Panc1 (cell line): ENCODE results near the gene ZBTB20. TPM values are rescaled to one million over a fixed set of nuclear protein-coding genes. Genes with fewer than 3 reads are reported as not detected.

ENCODE experiments used
- ATAC-seq: fragments of 200-7000 bp; cut with Tn5 transposase; 2 replicates; pipeline ENCODE4 v1.9.1; 2020; ENCODE audit warnings: mild to moderate bottlenecking, moderate library complexity
- BruUV-seq: library from RNA; stranded (reverse); fragments of 400-500 nt; replicated peaks from 2 replicates; lab custom pipeline; 2021; lab: Mats Ljungman, UMichigan
- CTCF ChIA-PET: fragments of 300-600 bp; sonication (Branson Sonifier 250); formaldehyde crosslinking; loops from one replicate; lab custom pipeline; 2022; ENCODE audit warnings: antibody characterized with exemption; lab: Charles Lee
- POLR2A ChIA-PET: fragments of 300-600 bp; sonication (Branson Sonifier 250); formaldehyde crosslinking; loops from one replicate; lab custom pipeline; 2022; ENCODE audit warnings: antibody characterized with exemption; lab: Charles Lee
- DNase-seq: peaks from one replicate; pipeline ENCODE4 v3.0.0-alpha.2; 2010; ENCODE audit warnings: low read depth, low spot score
- H3K27ac ChIP-seq: 2 replicates; pipeline ENCODE4 v1.5.1; 2011; ENCODE audit warnings: mild to moderate bottlenecking, low read length, inconsistent platforms
- H3K27me3 ChIP-seq: fragments of 200-500 bp; sonication (Bioruptor generic); 2 replicates; pipeline ENCODE4 v1.6.0; 2014; ENCODE audit warnings: low read length, inconsistent platforms; ENCODE audit not compliant: control insufficient read depth, insufficient read depth
- H3K36me3 ChIP-seq: fragments of 200-500 bp; sonication (Bioruptor generic); 2 replicates; pipeline ENCODE4 v1.5.1; 2014; ENCODE audit warnings: inconsistent platforms, mild to moderate bottlenecking, low read length, moderate library complexity; ENCODE audit not compliant: control insufficient read depth, insufficient read depth
- H3K4me1 ChIP-seq: 2 replicates; pipeline ENCODE4 v1.5.1; 2011; ENCODE audit warnings: inconsistent platforms, mild to moderate bottlenecking, low read length, moderate library complexity; ENCODE audit not compliant: control insufficient read depth, insufficient read depth
- H3K4me3 ChIP-seq, 2 experiments: 2 replicates each; pipeline ENCODE4 v1.5.1; 2011 to 2012; ENCODE audit warnings: low read depth in 2 of 2, low read length in 2 of 2, mild to moderate bottlenecking in 2 of 2, inconsistent platforms in 1 of 2, moderate library complexity in 1 of 2
- H3K9me3 ChIP-seq: fragments of 200-500 bp; sonication (Bioruptor generic); 2 replicates; pipeline ENCODE4 v1.5.1; 2014; ENCODE audit warnings: low read depth, mild to moderate bottlenecking, inconsistent platforms, low read length, moderate library complexity; ENCODE audit not compliant: control insufficient read depth, insufficient read depth
- CTCF ChIP-seq: fragments of 450-650 bp; IDR thresholded peaks from 2 replicates; pipeline ENCODE4 v1.5.1; 2017; ENCODE audit warnings: mild to moderate bottlenecking
- POLR2AphosphoS5 ChIP-seq: IDR thresholded peaks from 2 replicates; pipeline ENCODE4 v1.6.1; 2012; ENCODE audit warnings: mild to moderate bottlenecking, low read depth, low read length, moderate library complexity
- REST ChIP-seq, 2 experiments: IDR thresholded peaks; 2 replicates each; pipeline ENCODE4 v1.6.1; 2011 to 2012; ENCODE audit warnings: low read depth in 2 of 2, control low read depth in 1 of 2, low read length in 1 of 2, mild to moderate bottlenecking in 1 of 2, moderate library complexity in 1 of 2; ENCODE audit not compliant: insufficient read depth in 1 of 2
- SIN3A ChIP-seq: IDR thresholded peaks from 2 replicates; pipeline ENCODE4 v1.6.1; 2012; ENCODE audit warnings: low read depth, mild to moderate bottlenecking, low read length, moderate library complexity, borderline replicate concordance; ENCODE audit not compliant: insufficient read depth
- TCF7L2 ChIP-seq: IDR thresholded peaks from 2 replicates; pipeline ENCODE4 v1.6.1; 2011; ENCODE audit warnings: mild to moderate bottlenecking, low read depth, low read length, inconsistent platforms
- in situ Hi-C: cut with HindIII; loops from 2 replicates; pipeline ENCODE4 v1.10.0; 2016; ENCODE audit warnings: low sequenced_read_pairs, low pct_unique_long_range_greater_than_20kb
- intact Hi-C: fragments of 100-400 bp; cut with micrococcal nuclease; formaldehyde crosslinking; loops from one replicate; pipeline ENCODE4 v1.10.0; 2022; ENCODE audit not compliant: unreplicated experiment
- total RNA-seq: library from RNA; stranded (reverse); gene quantifications from one replicate; pipeline ENCODE4 v1.2.1, GENCODE V29; 2021; ENCODE audit not compliant: unreplicated experiment

ZBTB20 gene
- total RNA-seq, 1 experiment from 2014 or later = 4.1 TPM

GRCh38 chr3:114562557-114562956 is 584.5 kb downstream of the ZBTB20 start:
- H3K36me3 ChIP-seq = no peaks in the 10 kb centered on the region
- H3K4me3 ChIP-seq = no peak overlapping the region
- no peak for DNase-seq
- no TSS peak for BruUV-seq
- H3K27me3 ChIP-seq = no peaks in the 10 kb centered on the region
- intact Hi-C loops (no loop called here), in situ Hi-C loops (no loop called here)
- POLR2A ChIA-PET = no interaction called here
- H3K27ac ChIP-seq = no peak overlapping the region
- CTCF ChIA-PET = interaction anchor here (0.6 kb wide), 1 partner anchor 52 kb away, joined by 3 read pairs; no protein-coding TSS in a partner anchor
- ATAC-seq = no peak
- H3K9me3 ChIP-seq = no peaks in the 10 kb centered on the region
- TF ChIP-seq POLR2AphosphoS5 = no peak
- TF ChIP-seq CTCF = no peak
- no peak for TF ChIP-seq TCF7L2
- H3K4me1 ChIP-seq = no peaks in the 10 kb centered on the region

GRCh38 chr3:114558271-114558670 is 588.8 kb downstream of the ZBTB20 start:
- ATAC-seq = no peak
- Histone ChIP-seq H3K36me3 (no peaks in the 10 kb centered on the region), H3K27me3 (no peaks in the 10 kb centered on the region), H3K4me1 (no peaks in the 10 kb centered on the region), H3K9me3 (no peaks in the 10 kb centered on the region), H3K4me3 (no peak overlapping the region), H3K27ac (no peak overlapping the region)
- intact Hi-C loops (no loop called here), in situ Hi-C loops (no loop called here)
- no TSS peak for BruUV-seq
- ChIA-PET POLR2A (no interaction called here), CTCF (no interaction called here)
- no peak for DNase-seq
- no peak for TF ChIP-seq CTCF

- ATAC-seq = no peak
- no peak overlapping the region for H3K4me3 ChIP-seq
- TF ChIP-seq REST (IDR thresholded peaks at IDR 0.05; ENCODE audit: insufficient read depth in 1 of 2, low read depth in 2 of 2, low read length in 1 of 2) (no peak), SIN3A (no peak)
- H3K4me1 ChIP-seq = no peaks in the 10 kb centered on the region
- intact Hi-C loops (no loop called here), in situ Hi-C loops (no loop called here)
- ChIA-PET POLR2A (no interaction called here), CTCF (no interaction called here)
- H3K9me3 ChIP-seq = no peaks in the 10 kb centered on the region
- H3K27ac ChIP-seq = no peak overlapping the region
- BruUV-seq = no TSS peak
- H3K36me3 ChIP-seq = no peaks in the 10 kb centered on the region
- DNase-seq = no peak
- no peaks in the 10 kb centered on the region for H3K27me3 ChIP-seq
Measured at GRCh38 chr3:114557791-114558190, 589.3 kb downstream of the ZBTB20 start.
